OCI-LY7 (cell line): ENCODE data around the gene NACA2.

Experiments used
- CTCF ChIP-seq: fragments of 200-600 bp; sonication (generic); conservative IDR thresholded peaks from 2 replicates; pipeline ENCODE4 v1.5.1; 2014; ENCODE audit warnings: mild to moderate bottlenecking, antibody characterized with exemption, low read length, moderate library complexity, mixed read lengths
- EZH2phosphoT487 ChIP-seq: fragments of 200-600 bp; sonication (generic); IDR thresholded peaks from 2 replicates; pipeline ENCODE4 v1.6.1; 2018; ENCODE audit warnings: low read depth, borderline replicate concordance, mild to moderate bottlenecking, mixed run types, antibody characterized with exemption, low read length, moderate library complexity, mixed read lengths

- TF ChIP-seq CTCF (no peak), EZH2phosphoT487 (no peak)
Observed at GRCh38 chr17:61567045-61567802, 23.8 kb downstream of the NACA2 start.
